Mucosa of stomach (tissue), 1 donor: ENCODE measurements around the gene CGB3.
"Not testable (repeated sequence)": the region's sequence is repeated elsewhere in the genome, so short reads cannot be mapped to it uniquely, and the experiment has no call there.

Source experiments
- H3K27me3 ChIP-seq: one replicate; pipeline ENCODE4 v1.7.0; 2013; ENCODE audit warnings: mild to moderate bottlenecking, low read length; ENCODE audit not compliant: control insufficient read depth, insufficient read depth
- H3K36me3 ChIP-seq: one replicate; pipeline ENCODE4 v1.7.0; 2013; ENCODE audit warnings: low read length; ENCODE audit not compliant: control insufficient read depth, insufficient read depth
- H3K4me1 ChIP-seq: one replicate; pipeline ENCODE4 v1.7.0; 2013; ENCODE audit warnings: mild to moderate bottlenecking, low read length; ENCODE audit not compliant: control insufficient read depth, insufficient read depth
- H3K4me3 ChIP-seq: one replicate; pipeline ENCODE4 v1.7.0; 2013; ENCODE audit warnings: low read length
- H3K9ac ChIP-seq: one replicate; pipeline ENCODE4 v1.7.0; 2013; ENCODE audit warnings: mild to moderate bottlenecking, low read length, moderate library complexity
- H3K9me3 ChIP-seq: one replicate; pipeline ENCODE4 v1.7.0; 2013; ENCODE audit warnings: mild to moderate bottlenecking, low read length, moderate library complexity; ENCODE audit not compliant: control insufficient read depth
- donor health status: Pancreatic carcinoma.

Gene CGB3

DNA sequence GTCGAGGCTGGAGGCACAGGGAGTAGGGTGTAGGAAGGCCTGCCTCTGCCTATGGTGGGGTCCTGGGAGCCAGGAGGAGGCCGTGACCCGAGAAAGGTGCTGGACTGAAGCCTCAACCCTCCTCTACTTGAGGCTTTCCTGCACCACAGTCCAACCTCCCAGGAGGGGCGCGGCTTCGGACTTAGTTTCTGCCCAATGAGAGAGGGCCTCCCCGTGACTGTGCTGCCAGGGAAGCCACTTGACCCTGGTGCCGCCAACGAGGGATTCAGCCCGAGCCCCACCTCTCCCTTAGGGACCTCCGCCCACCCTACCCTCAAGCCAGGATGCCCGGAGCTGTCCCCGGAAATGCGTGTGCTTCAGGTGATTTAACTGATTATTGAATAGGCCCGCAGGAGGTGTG is at the start of gene CGB3:
TSS of gene CGB3 (minus strand) at position 101 of the 400 bp plus-strand sequence. CDS start 362 bp downstream, outside the sequence.
- not testable (repeated sequence) for H3K4me3 ChIP-seq, H3K36me3 ChIP-seq, H3K4me1 ChIP-seq, H3K9me3 ChIP-seq, H3K9ac ChIP-seq
- peaks cover 23% of the 10 kb centered on the region for H3K27me3 ChIP-seq

DNA sequence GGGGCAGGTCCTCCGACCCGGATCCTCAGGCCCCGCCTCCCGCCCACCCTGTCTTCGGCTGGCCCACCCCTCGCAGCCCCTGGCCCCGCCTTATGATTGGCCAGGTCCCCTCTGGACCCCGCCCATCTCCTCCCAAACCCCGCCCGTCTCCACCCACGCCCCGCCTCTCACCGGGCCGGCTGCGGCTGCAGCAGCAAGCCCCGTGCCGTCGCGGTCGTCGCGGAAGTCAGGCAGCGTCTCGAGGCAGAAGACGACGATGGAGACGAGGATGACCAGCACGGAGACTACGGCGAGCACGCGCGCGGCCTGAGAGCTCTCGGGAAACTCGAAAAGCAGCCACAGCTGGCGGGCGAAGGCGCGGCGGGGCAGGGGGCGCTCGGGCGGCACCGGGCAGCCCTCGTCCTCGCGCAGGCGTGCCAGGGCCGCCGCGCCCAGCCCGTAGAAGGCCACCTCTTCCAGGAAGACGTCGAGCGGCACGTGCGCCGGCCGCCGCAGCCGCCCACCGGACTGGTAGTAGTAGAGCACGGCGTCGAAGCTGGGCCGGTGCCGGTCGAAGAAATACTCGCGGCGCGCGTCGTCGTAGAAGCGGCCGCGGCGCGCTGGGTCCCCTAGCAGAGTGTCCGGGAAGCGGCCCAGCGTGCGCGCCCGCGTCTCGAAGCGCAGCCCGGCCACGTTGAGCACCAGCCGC is 47.9 kb upstream of the CGB3 start:
- Histone ChIP-seq H3K4me3 (no peak overlapping the region), H3K27me3 (peaks cover 50% of the 10 kb centered on the region), H3K4me1 (no peaks in the 10 kb centered on the region), H3K9me3 (no peaks in the 10 kb centered on the region), H3K36me3 (no peaks in the 10 kb centered on the region), H3K9ac (no peak overlapping the region)

DNA sequence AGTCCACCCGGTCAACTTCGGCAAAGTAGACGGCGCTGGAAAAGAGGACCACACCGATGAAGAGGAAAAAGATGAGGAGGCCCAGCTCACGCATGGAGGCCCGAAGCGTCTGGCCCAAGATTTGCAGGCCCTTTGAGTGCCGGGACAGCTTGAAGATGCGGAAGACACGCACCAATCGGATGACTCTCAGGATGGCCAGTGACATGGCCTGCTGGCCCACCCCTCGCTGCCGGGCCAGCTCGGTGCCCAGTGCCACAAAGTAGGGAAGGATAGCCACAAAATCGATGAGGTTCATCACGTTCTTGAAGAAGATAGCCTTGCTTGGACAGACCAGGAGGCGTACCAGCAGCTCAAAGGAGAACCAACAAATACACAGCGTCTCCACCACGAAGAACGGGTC is 46.3 kb upstream of the CGB3 start:
- no peaks in the 10 kb centered on the region for H3K36me3 ChIP-seq
- no peak overlapping the region for H3K4me3 ChIP-seq
- H3K9me3 ChIP-seq: no peaks in the 10 kb centered on the region
- H3K27me3 ChIP-seq: peaks cover 66% of the 10 kb centered on the region
- no peaks in the 10 kb centered on the region for H3K4me1 ChIP-seq
- no peak overlapping the region for H3K9ac ChIP-seq

DNA sequence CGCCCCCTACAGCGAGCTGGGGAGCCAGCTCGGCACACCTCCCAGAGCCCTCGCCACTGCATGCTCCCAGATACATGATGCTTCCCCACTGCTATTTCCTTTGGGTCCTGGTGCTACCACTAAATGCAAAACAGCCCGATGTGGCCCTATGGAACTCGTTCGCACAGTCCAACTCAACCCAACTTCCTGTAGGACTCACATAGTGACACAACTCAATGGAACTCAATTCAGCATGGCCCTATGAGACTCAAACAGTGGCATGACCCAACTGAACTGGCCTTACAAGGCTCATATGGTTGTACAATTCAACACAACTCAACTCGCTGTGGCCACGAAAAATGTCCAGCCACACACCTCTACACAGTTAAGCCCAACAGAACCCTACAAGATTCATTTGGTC is 44.9 kb upstream of the CGB3 start:
- H3K4me1 ChIP-seq: peaks cover 6% of the 10 kb centered on the region
- H3K27me3 ChIP-seq: peaks cover 72% of the 10 kb centered on the region
- no peak overlapping the region for H3K9ac ChIP-seq
- H3K4me3 ChIP-seq: no peak overlapping the region
- no peaks in the 10 kb centered on the region for H3K36me3 ChIP-seq
- no peaks in the 10 kb centered on the region for H3K9me3 ChIP-seq

DNA sequence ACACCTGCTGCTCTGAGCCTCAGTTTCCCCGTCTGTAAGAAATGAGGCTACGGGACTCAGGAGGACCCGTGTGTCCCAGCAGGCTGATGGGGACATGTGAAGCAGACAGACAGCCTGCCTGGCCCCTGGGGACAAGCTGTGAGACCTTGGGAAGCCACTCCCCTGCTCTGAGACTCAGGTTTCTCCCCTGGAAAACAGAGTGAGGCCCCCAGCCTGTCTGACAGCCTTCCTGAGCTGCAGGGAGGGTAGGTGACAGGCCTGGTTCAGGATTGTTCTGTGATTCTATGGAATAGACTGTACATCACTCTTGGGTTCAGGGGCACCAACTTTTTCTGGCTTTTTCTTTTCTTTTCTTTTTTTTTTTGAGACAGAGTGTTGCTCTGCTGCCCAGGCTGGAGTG is 43.4 kb upstream of the CGB3 start:
- H3K36me3 ChIP-seq: no peaks in the 10 kb centered on the region
- H3K4me1 ChIP-seq: peaks cover 6% of the 10 kb centered on the region
- H3K9me3 ChIP-seq: no peaks in the 10 kb centered on the region
- no peak overlapping the region for H3K9ac ChIP-seq
- no peak overlapping the region for H3K4me3 ChIP-seq
- peaks cover 62% of the 10 kb centered on the region for H3K27me3 ChIP-seq

DNA sequence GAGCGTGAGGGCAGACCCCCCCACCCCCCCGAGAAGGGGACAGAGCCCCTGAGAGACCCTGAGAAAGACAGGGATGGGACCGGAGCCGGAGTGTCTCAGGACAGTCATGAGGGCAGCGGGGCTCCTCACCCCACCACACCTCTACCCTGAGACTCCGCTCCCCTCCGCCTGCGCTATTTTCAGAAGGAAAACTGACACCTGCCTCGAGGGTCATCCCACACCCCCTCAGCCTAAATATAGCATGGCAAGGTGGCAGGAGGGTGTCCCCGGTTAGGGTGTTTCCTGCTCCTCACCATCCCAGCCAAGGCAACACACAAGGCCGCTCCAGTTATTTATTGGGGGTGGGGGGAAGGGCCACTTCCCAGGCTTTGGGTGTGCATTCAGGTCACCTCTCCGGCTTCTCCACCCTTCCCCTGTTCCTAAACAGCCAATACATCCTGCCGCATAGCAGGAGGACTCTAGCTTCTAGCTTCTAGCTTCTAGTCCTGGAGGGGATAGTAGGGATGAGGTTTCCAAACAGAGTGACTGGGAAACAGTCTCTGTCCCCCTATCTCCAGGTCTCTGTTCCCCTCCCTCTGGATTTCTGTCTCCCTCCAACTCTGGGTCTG is 41.9 kb upstream of the CGB3 start:
- no peak overlapping the region for H3K4me3 ChIP-seq
- H3K9me3 ChIP-seq: no peaks in the 10 kb centered on the region
- H3K4me1 ChIP-seq: peaks cover 6% of the 10 kb centered on the region
- H3K36me3 ChIP-seq: no peaks in the 10 kb centered on the region
- no peak overlapping the region for H3K9ac ChIP-seq
- H3K27me3 ChIP-seq: peaks cover 62% of the 10 kb centered on the region

DNA sequence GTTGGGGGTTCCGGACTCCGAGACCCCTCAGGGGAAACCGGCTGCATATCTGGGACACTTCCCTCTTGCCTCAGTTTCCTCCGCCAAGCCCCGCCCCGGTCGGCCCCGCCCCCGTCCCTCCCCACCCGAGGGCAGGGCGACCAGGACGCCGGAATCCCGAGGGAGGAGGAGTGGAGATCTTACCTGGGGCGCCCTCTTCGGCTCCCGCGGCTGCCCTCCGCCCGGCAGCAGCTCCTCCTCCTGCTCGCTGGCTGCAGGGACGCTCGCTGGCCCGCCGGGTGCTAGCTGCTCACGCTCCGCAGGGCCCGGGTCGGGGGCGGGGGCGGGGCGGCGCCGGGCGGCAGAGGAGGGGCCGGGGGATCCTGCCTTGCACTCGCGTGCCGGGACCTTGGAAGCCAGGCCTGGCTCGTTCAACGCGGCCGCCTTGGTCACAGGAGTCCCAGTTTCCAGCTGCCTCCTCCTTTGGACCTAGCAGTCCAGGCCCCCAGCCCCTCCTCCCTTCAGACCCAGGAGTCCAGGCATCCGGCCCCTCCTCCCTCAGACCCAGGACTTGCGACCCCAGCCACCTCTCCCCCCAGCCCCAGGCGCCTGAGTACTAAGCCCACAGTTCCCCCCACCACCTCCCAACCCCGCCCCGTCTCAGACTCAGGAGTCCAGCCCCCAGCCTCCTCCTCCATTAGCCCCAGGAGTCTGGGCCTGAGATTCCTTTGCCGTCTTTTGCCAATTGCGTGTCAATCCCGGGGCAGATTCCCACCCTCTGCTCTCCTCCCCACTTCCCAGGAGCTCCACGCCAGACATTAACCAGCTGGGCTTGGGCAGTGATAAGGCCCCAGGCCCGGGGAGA is 40.9 kb upstream of the CGB3 start, which contains the start of gene NTF4:
TSS of gene NTF4 (minus strand) at position 51 of the 844 bp plus-strand sequence. CDS start 2,821 bp downstream, outside the sequence.
- no peak within 1 kb of the TSS for H3K4me3 ChIP-seq
- peaks cover 55% of the 10 kb centered on the region for H3K27me3 ChIP-seq
- H3K4me1 ChIP-seq: peaks cover 6% of the 10 kb centered on the region
- no peaks in the 10 kb centered on the region for H3K9me3 ChIP-seq
- no peaks in the 10 kb centered on the region for H3K36me3 ChIP-seq
- H3K9ac ChIP-seq: no peak within 1 kb of the TSS

DNA sequence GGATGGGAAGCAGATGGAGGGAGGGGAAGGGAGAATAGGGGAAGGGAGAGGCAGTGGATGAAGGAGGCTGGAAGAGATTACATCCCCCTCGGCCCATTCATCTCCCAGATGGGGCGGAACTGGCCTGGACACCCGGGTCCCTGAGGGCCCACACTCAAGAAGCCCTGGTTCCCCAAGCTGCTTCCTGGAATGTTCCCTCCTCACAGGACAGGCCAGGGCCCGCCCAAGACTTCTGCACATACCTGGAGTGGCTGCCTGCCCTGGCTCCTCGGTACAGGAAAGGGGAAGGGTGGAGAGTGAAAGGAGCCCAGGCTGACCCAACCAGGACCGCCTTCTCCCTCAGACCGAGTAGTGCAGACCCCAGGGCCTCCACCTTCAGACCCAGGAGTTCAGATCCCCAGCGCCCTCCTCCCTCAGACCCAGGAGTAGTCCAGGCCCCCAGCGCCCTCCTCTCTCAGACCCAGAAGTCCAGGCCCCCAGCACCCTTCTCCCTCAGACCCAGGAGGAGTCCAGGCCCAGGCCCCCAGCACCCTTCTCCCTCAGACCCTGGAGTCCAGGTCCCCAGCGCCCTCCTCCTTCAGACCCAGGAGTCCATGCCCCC is 40.0 kb upstream of the CGB3 start:
- Histone ChIP-seq H3K27me3 (peaks cover 54% of the 10 kb centered on the region), H3K9ac (no peak overlapping the region), H3K4me3 (no peak overlapping the region)

DNA sequence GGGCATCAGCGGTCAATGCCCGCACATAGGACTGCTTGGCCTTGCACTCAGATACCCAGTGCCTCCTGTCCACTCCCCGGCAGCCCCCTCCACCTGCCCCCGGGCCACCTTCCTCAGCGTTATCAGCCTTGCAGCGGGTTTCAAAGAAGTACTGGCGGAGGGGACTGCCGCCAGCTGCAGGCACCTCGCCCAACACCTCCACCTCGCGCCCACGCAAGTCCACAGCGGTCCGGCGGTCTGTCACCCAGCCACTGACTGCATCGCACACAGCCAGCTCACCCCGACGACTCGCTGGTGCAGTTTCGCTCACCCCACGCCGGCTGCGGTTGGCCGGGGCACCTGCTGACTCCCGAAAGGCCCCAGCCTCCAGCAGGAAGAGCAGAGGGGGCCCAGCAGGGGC is 37.3 kb upstream of the CGB3 start:
- H3K9me3 ChIP-seq: no peaks in the 10 kb centered on the region
- H3K4me1 ChIP-seq: peaks cover 21% of the 10 kb centered on the region
- H3K36me3 ChIP-seq: no peaks in the 10 kb centered on the region
- no peak overlapping the region for H3K9ac ChIP-seq
- peaks cover 61% of the 10 kb centered on the region for H3K27me3 ChIP-seq
- no peak overlapping the region for H3K4me3 ChIP-seq

More for the DNA sequence above, 40.0 kb upstream of the CGB3 start:
- H3K9me3 ChIP-seq: no peaks in the 10 kb centered on the region
- H3K36me3 ChIP-seq: no peaks in the 10 kb centered on the region
- H3K4me1 ChIP-seq: peaks cover 6% of the 10 kb centered on the region

DNA sequence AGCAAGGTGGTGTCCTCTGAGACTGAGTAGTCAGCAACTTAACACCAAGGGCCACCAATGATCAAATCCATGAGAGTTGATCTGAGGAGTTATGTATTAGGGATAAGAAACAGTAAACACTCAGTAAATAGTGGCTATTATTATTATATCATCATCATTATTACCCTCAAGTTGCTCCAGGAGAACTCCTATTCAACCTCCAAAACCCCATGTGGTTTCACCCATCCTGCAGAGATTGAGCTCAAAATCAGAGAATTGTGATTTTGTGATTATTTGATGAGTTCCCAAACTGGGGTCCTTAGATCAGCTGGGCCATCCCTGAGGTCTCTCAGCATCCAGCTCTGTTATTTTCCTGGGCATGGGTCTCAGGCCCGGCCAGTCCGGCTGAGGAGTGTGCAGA is 36.9 kb upstream of the CGB3 start:
- H3K9ac ChIP-seq: no peak overlapping the region
- no peaks in the 10 kb centered on the region for H3K9me3 ChIP-seq
- H3K36me3 ChIP-seq: no peaks in the 10 kb centered on the region
- peaks cover 25% of the 10 kb centered on the region for H3K4me1 ChIP-seq
- H3K4me3 ChIP-seq: no peak overlapping the region
- peaks cover 61% of the 10 kb centered on the region for H3K27me3 ChIP-seq

DNA sequence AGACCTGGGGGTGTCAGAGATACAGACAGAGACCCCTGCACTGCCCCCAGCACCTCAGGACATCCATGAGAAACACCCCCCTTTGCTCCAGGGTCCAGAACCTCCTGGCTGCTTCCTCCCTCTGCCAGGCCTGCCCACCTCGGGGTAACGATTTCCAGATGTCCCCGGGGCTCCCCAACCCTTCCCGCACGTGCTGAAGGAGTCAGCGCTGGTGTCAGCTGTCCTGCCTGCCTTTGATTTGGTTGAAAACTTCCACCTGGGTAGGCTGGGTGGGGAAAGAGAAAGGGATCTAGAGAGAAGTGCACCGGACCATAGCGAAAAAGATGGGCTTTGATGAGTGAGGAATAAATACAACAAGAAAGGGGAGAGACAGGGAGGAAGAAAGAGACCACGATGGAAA is 34.9 kb upstream of the CGB3 start:
- peaks cover 24% of the 10 kb centered on the region for H3K4me1 ChIP-seq
- peaks cover 52% of the 10 kb centered on the region for H3K27me3 ChIP-seq
- H3K9me3 ChIP-seq: no peaks in the 10 kb centered on the region
- no peak overlapping the region for H3K4me3 ChIP-seq
- H3K9ac ChIP-seq: no peak overlapping the region
- no peaks in the 10 kb centered on the region for H3K36me3 ChIP-seq

DNA sequence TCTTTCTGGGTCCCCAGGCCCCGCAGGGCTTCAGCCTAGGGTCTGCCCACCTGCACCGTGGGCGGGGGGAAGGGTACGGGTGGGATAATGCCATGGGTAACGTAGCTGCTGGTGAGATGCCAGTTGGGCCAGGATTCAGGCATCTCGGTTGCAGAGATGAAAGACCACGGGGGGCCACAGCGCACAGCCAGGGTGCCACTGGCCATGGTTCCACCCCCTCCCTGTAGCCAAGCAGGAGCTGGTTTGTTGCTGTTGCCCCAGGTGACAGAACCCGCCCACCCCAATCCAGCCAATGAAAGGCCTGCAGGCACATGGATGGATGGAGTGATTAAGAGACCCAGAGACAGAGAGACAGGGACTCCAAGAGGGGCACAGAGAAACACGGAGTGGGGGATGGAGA is 34.4 kb upstream of the CGB3 start:
- H3K9ac ChIP-seq: no peak overlapping the region
- H3K9me3 ChIP-seq: no peaks in the 10 kb centered on the region
- peaks cover 24% of the 10 kb centered on the region for H3K4me1 ChIP-seq
- H3K4me3 ChIP-seq: no peak overlapping the region
- peaks cover 48% of the 10 kb centered on the region for H3K27me3 ChIP-seq
- H3K36me3 ChIP-seq: no peaks in the 10 kb centered on the region
